Prostate gland (tissue), 2 donors: ENCODE results near the gene MAGI2. TPM values are rescaled to one million over a fixed set of nuclear protein-coding genes. Genes with fewer than 3 reads are reported as not detected.

Experiments
- DNase-seq: peaks from one replicate; pipeline ENCODE4 v3.0.0-alpha.2; 2019; ENCODE audit warnings: low spot score
- H3K27ac ChIP-seq, 2 donors: fragments of 200-600 bp; sonication (generic); 2 replicates each; pipeline ENCODE4 v1.5.1; 2017 to 2019
- H3K27me3 ChIP-seq: fragments of 200-600 bp; sonication (generic); replicated peaks from 2 replicates; pipeline ENCODE4 v1.5.1; 2019; ENCODE audit not compliant: insufficient read depth
- H3K36me3 ChIP-seq, 2 donors: fragments of 200-600 bp; sonication (generic); 1 replicate in 1 of 2; 2 replicates in 1 of 2; pipeline versions ENCODE4 v1.5.1 to v1.8.1; 2017 to 2019
- H3K4me1 ChIP-seq: fragments of 200-600 bp; sonication (generic); replicated peaks from 2 replicates; pipeline ENCODE4 v1.5.1; 2019
- H3K4me3 ChIP-seq, 2 donors: fragments of 200-600 bp; sonication (generic); 2 replicates each; pipeline ENCODE4 v1.5.1; 2017 to 2019
- H3K9me3 ChIP-seq: fragments of 200-600 bp; sonication (generic); 2 replicates; pipeline ENCODE4 v1.5.1; 2017
- CTCF ChIP-seq, 4 experiments: fragments of 200-600 bp in 2 of 4; fragments of 450-650 bp in 2 of 4; sonication (generic) in 2 of 4; IDR thresholded peaks; 1 replicate in 3 of 4; 2 replicates in 1 of 4; pipeline ENCODE4 v1.5.1; 2016 to 2019; ENCODE audit warnings: antibody characterized with exemption in 4 of 4, mild to moderate bottlenecking in 2 of 4, moderate library complexity in 2 of 4
- POLR2A ChIP-seq: fragments of 450-650 bp; IDR thresholded peaks from one replicate; pipeline ENCODE4 v1.6.1; 2016; ENCODE audit warnings: antibody characterized with exemption, mild to moderate bottlenecking
- POLR2AphosphoS5 ChIP-seq: sonication (generic); formaldehyde crosslinking; IDR thresholded peaks from one replicate; pipeline ENCODE4 v1.6.1; 2017; ENCODE audit warnings: antibody characterized with exemption
- WGBS: methylation state at CpG from one replicate; pipeline ENCODE4 v1.1.5; 2018; 5-methylcytosine and 5-hydroxymethylcytosine counted together
- intact Hi-C: fragments of 100-400 bp; cut with DNase I; formaldehyde crosslinking; loops from one replicate; pipeline ENCODE4 v1.14.2; 2022
- total RNA-seq, 2 donors: library from RNA; depleted of rRNA; stranded (reverse); fragments of >200 nt; gene quantifications; one replicate each; pipeline ENCODE4 v1.1.0, GENCODE V29; 2016

Gene MAGI2
- total RNA-seq, 2 donors from 2014 or later, result 27.1 to 31.3 TPM

DNA sequence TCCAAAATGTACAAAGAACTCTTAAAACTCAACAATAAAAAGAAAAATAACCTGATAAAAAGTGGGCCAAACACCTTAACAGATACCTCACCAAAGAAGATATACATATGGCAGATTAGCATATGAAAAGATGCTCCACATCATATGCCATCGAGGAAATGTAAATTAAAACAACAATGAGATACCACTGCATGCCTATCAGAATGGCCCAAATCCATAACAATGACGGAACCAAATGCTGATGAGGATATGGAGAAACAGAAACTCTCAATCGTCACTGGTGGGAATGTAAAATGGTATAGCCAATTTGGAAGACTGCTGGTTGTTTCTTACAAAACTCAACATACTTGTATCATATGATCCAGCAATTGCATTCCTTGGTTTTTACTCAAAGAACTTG, 1335.0 kb downstream of the MAGI2 start:
- Histone ChIP-seq H3K4me3 (no peak overlapping the region), H3K27me3 (no peaks in the 10 kb centered on the region), H3K4me1 (no peaks in the 10 kb centered on the region), H3K27ac (no peak overlapping the region), H3K36me3 (no peaks in the 10 kb centered on the region), H3K9me3 (no peaks in the 10 kb centered on the region)
- DNase-seq, result no peak
- 61% methylated on average over 3 of the region's 3 CpGs for WGBS
- intact Hi-C loops, result no loop called here
- TF ChIP-seq POLR2AphosphoS5 (no peak), POLR2A (no peak), CTCF (IDR thresholded peaks at IDR 0.05) (no peak)

DNA sequence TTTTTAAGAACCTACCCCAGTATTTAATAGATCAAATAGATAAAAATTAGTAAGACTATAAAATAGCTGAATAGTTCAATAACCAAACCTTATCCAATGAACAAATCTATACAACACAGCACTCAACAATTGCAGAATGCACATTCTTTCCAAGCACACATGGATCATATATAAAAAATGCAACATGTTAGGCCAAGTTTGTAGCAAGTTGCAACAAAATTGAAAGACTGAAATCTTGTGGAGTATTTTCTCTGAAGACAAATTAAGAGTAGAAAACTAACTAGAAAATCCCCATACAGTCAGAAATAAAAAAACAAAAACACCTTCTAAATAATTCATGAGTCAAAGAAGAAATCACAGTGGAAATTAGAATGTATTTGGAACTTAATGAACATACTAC, 1337.6 kb downstream of the MAGI2 start:
- intact Hi-C loops, result no loop called here

DNA sequence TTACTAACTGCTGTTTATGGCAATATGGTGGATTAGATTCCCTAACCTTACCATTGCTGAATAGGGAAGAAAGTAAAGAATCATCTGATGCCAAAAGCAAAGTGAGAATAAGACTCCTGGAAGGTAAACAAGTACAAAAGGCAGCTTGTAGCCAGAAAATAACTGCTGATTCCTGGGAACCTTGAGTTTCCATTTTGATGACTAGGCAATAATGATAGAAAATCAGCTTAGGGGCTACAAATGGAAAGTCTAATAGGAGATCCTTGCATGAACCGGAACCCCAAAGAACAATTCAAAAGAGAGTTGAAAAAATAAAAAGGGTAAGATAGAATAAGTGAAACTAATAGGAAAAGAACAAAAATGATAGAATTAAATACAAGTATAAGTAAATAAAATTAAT, 1338.5 kb downstream of the MAGI2 start:
- Histone ChIP-seq H3K36me3 (no peaks in the 10 kb centered on the region), H3K27ac (no peak overlapping the region), H3K27me3 (no peaks in the 10 kb centered on the region), H3K4me1 (no peaks in the 10 kb centered on the region), H3K9me3 (no peaks in the 10 kb centered on the region), H3K4me3 (no peak overlapping the region)
- DNase-seq, result no peak
- 94% methylated on average over 1 of the region's 1 CpG for WGBS
- TF ChIP-seq CTCF (IDR thresholded peaks at IDR 0.05) (no peak), POLR2AphosphoS5 (no peak), POLR2A (no peak)
- intact Hi-C loops, result no loop called here

More for the DNA sequence above, 1337.6 kb downstream of the MAGI2 start:
- no peak for DNase-seq
- Histone ChIP-seq H3K4me1 (no peaks in the 10 kb centered on the region), H3K27ac (no peak overlapping the region), H3K27me3 (no peaks in the 10 kb centered on the region), H3K36me3 (no peaks in the 10 kb centered on the region), H3K4me3 (no peak overlapping the region), H3K9me3 (no peaks in the 10 kb centered on the region)
- no peak for TF ChIP-seq CTCF (IDR thresholded peaks at IDR 0.05)
- TF ChIP-seq POLR2AphosphoS5, result no peak
- no peak for TF ChIP-seq POLR2A

- no peaks in the 10 kb centered on the region for H3K4me1 ChIP-seq
- H3K4me3 ChIP-seq, result no peak overlapping the region
- no peaks in the 10 kb centered on the region for H3K36me3 ChIP-seq
- H3K27me3 ChIP-seq, result no peaks in the 10 kb centered on the region
- DNase-seq, result no peak
- intact Hi-C loops, result no loop called here
- no peak overlapping the region for H3K27ac ChIP-seq
- no peaks in the 10 kb centered on the region for H3K9me3 ChIP-seq
- TF ChIP-seq CTCF (IDR thresholded peaks at IDR 0.05) (no peak), POLR2AphosphoS5 (no peak), POLR2A (no peak)
- WGBS, result 69% methylated on average over 5 of the region's 5 CpGs
These were observed 1341.0 kb downstream of the MAGI2 start for GRCh38 chr7:78112488-78112887.

GRCh38 chr7:78111386-78111785, 1342.1 kb downstream of the MAGI2 start:
- H3K4me1 ChIP-seq, result no peaks in the 10 kb centered on the region
- no peaks in the 10 kb centered on the region for H3K9me3 ChIP-seq
- 54% methylated on average over 3 of the region's 3 CpGs for whole genome bisulfite sequencing
- no peak overlapping the region for H3K4me3 ChIP-seq
- no peak for DNase-seq
- no peaks in the 10 kb centered on the region for H3K27me3 ChIP-seq
- intact Hi-C loops, result no loop called here
- H3K27ac ChIP-seq, result no peak overlapping the region
- TF ChIP-seq CTCF (IDR thresholded peaks at IDR 0.05) (no peak), POLR2AphosphoS5 (no peak), POLR2A (no peak)
- no peaks in the 10 kb centered on the region for H3K36me3 ChIP-seq
